PC-9 (cell line): ENCODE data around the gene UBE2E2.

Experiments
- CTCF ChIP-seq: fragments of 200-600 bp; sonication (generic); conservative IDR thresholded peaks from 2 replicates; pipeline ENCODE4 v1.6.1; 2017; ENCODE audit warnings: mixed run types, antibody characterized with exemption, mild to moderate bottlenecking, moderate library complexity
- EZH2 ChIP-seq: fragments of 200-600 bp; sonication (generic); IDR thresholded peaks from 2 replicates; pipeline ENCODE4 v1.8.0; 2017; ENCODE audit warnings: antibody characterized with exemption, low read depth

DNA sequence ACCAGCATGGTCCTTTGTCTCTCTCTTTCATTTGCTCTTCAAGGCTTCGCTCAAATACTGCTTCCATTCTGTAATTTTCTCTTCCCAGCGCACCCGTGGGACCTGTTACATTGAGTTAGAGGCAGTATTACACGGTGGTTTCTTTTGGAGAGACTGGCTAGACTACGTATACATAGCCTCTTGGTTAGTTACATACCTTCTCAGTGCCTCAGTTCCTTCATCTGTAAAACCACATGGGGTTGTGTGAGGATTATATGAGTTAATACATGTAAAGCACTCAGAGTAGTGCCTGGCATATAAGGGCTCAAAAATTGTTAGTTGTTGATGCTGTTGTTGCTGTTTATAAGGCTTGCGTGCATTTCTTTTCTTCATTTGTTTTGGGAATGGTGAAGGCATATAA is 33.8 kb downstream of the UBE2E2 start:
- no peak for TF ChIP-seq CTCF
- TF ChIP-seq EZH2 = no peak
